SK-N-MC (cell line): ENCODE measurements around the gene SBK1.

ENCODE experiments used
- DNase-seq: peaks from one replicate; pipeline ENCODE4 v3.0.0-alpha.2; 2011; ENCODE audit warnings: low read depth, low spot score
- H3K27ac ChIP-seq: fragments of 200-600 bp; sonication (generic); 2 replicates; pipeline ENCODE4 v1.5.1; 2016; ENCODE audit warnings: mixed run types
- H3K36me3 ChIP-seq: fragments of 200-600 bp; sonication (generic); 2 replicates; pipeline ENCODE4 v1.6.1; 2017; ENCODE audit warnings: antibody characterized with exemption, low read length, mixed read lengths; ENCODE audit not compliant: insufficient read depth
- H3K4me3 ChIP-seq: fragments of 200-600 bp; sonication (generic); 2 replicates; pipeline ENCODE4 v1.5.1; 2016
- H3K9ac ChIP-seq: fragments of 200-600 bp; sonication (generic); 2 replicates; pipeline ENCODE4 v1.8.0; 2017; ENCODE audit warnings: mixed run types, mixed read lengths; ENCODE audit not compliant: insufficient read length
- H3K9me3 ChIP-seq: fragments of 200-600 bp; sonication (generic); 2 replicates; pipeline ENCODE4 v1.6.1; 2017; ENCODE audit warnings: low read depth, mild to moderate bottlenecking, antibody characterized with exemption, low read length, moderate library complexity, mixed read lengths
- EZH2 ChIP-seq: fragments of 200-600 bp; sonication (generic); IDR thresholded peaks from one replicate; pipeline ENCODE4 v1.6.1; 2017; ENCODE audit warnings: antibody characterized with exemption
- FOXP2 ChIP-seq: optimal IDR thresholded peaks from 2 replicates; pipeline ENCODE3; 2011; ENCODE audit warnings: mild to moderate bottlenecking, moderate library complexity; ENCODE audit not compliant: insufficient read depth; ENCODE audit errors: extremely low read length, control extremely low read depth
- POLR2AphosphoS5 ChIP-seq: IDR thresholded peaks from 2 replicates; pipeline ENCODE4 v1.6.1; 2012; ENCODE audit warnings: mild to moderate bottlenecking, low read depth, low read length, borderline replicate concordance

Gene SBK1

GRCh38 chr16:28317040-28317880, 24.9 kb downstream of the SBK1 start:
- no peak overlapping the region for H3K27ac ChIP-seq
- H3K36me3 ChIP-seq: no peaks in the 10 kb centered on the region; the same call in 1 of the 2 replicates
- no peak overlapping the region for H3K9ac ChIP-seq
- no peaks in the 10 kb centered on the region for H3K9me3 ChIP-seq
- H3K4me3 ChIP-seq: no peak overlapping the region
- TF ChIP-seq FOXP2: no peak
- TF ChIP-seq POLR2AphosphoS5: no peak
- no peak for TF ChIP-seq EZH2
- no peak for DNase-seq

DNA sequence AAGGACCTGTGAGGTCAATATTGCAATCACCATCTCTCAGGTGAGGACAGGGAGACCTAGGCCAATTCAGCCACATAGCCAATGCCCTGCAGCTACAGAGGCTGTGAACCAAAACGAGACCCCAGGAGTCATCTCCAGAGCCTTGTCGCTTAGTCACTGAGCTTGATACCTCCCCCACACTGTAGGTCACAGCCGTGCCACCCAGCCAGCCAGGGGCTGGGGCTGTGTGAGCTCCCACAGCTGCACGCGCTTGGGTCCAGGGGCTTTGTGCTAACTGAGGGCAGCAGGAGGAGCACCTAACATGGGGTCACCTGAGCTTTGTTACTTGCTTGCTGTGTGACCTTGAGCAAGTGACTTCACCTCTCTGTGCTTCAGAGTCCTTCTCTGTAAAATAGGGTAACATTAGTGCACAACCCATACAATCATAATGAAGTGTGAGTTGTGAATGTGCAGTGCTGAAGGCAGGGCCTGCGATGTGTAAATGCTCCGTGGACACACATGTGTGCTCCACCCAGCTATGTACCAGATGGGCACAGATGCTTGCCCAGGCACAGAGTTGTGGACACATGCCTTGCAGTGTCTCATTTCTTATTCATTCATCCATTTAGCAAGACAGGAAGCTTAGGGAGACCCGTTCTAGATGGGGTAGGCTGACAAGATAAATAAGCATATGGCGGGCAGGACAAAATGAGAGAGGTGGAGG, 25.9 kb downstream of the SBK1 start:
- no peaks in the 10 kb centered on the region; the same call in 1 of the 2 replicates for H3K36me3 ChIP-seq
- no peak overlapping the region for H3K27ac ChIP-seq
- TF ChIP-seq FOXP2 (no peak), POLR2AphosphoS5 (no peak), EZH2 (no peak)

DNA sequence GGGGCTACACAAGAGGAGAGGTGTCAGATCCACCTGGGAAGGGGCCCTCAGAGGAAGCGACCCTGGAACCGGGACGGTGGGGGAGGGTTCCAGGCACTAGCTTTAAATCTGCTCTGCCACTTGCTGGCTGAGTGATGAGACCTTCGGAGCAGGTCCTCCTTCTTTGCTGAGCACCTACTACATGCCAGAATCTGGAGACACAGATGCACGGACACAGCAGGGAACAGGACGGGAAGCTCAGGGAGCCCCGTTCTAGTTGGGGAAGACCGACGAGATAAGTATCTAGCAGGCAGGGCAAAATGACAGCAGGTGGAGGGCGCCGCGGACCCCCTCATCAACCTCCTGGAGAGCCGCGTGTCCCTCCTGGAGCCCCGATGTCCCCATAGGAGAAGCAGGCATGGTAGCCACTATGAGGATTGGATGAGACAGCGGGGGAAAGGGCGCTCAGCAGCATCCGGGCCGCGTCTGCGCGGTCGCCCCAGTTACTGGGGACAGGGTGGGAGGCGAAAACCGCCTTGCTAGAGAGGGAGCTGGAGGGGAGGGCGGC, 27.2 kb downstream of the SBK1 start:
- TF ChIP-seq POLR2AphosphoS5 (no peak), FOXP2 (no peak), EZH2 (no peak)
- Histone ChIP-seq H3K36me3 (no peaks in the 10 kb centered on the region; the same call in 1 of the 2 replicates), H3K9me3 (no peaks in the 10 kb centered on the region), H3K27ac (no peak overlapping the region), H3K9ac (no peak overlapping the region), H3K4me3 (no peak overlapping the region)
- DNase-seq: no peak

More for the DNA sequence above, 25.9 kb downstream of the SBK1 start:
- Histone ChIP-seq H3K9me3 (no peaks in the 10 kb centered on the region), H3K9ac (no peak overlapping the region), H3K4me3 (no peak overlapping the region)
- no peak for DNase-seq

- no peak overlapping the region for H3K4me3 ChIP-seq
- TF ChIP-seq FOXP2 (no peak), EZH2 (no peak), POLR2AphosphoS5 (no peak)
- H3K9me3 ChIP-seq: no peaks in the 10 kb centered on the region
- H3K27ac ChIP-seq: no peak overlapping the region
- H3K9ac ChIP-seq: no peak overlapping the region
- DNase-seq: no peak
- no peaks in the 10 kb centered on the region; the same call in 1 of the 2 replicates for H3K36me3 ChIP-seq
These were observed 27.8 kb downstream of the SBK1 start for GRCh38 chr16:28320023-28320561.

GRCh38 chr16:28320741-28321140, 28.4 kb downstream of the SBK1 start:
- Histone ChIP-seq H3K36me3 (no peaks in the 10 kb centered on the region; the same call in 1 of the 2 replicates), H3K4me3 (no peak overlapping the region), H3K9me3 (no peaks in the 10 kb centered on the region), H3K27ac (no peak overlapping the region), H3K9ac (no peak overlapping the region)
- DNase-seq: no peak
- no peak for TF ChIP-seq EZH2
- no peak for TF ChIP-seq POLR2AphosphoS5

GRCh38 chr16:28321700-28322411, 29.5 kb downstream of the SBK1 start:
- DNase-seq: no peak
- Histone ChIP-seq H3K4me3 (no peak overlapping the region), H3K36me3 (no peaks in the 10 kb centered on the region; the same call in 1 of the 2 replicates), H3K9ac (no peak overlapping the region), H3K9me3 (no peaks in the 10 kb centered on the region), H3K27ac (no peak overlapping the region)
- TF ChIP-seq POLR2AphosphoS5: no peak
- no peak for TF ChIP-seq EZH2
- TF ChIP-seq FOXP2: no peak

- TF ChIP-seq POLR2AphosphoS5 (no peak), FOXP2 (no peak)
These were observed 32.0 kb downstream of the SBK1 start for GRCh38 chr16:28324235-28324886.

More at GRCh38 chr16:28324235-28324886, 32.0 kb downstream of the SBK1 start:
- Histone ChIP-seq H3K9me3 (no peaks in the 10 kb centered on the region), H3K27ac (no peak overlapping the region), H3K9ac (no peak overlapping the region), H3K36me3 (no peaks in the 10 kb centered on the region), H3K4me3 (no peak overlapping the region)
- no peak for DNase-seq
